HepG2 (cell line): ENCODE measurements around the gene TTC31. TPM values are rescaled to one million over a fixed set of nuclear protein-coding genes. Genes with fewer than 3 reads are reported as not detected.

Experiments used
- CEBPB ChIP-seq: IDR thresholded peaks from 2 replicates; pipeline ENCODE4 v1.6.1; 2011; ENCODE audit warnings: low read depth, low read length, improper control_type of control experiment, borderline replicate concordance
- FOXK1 ChIP-seq: sonication (generic); formaldehyde crosslinking; IDR thresholded peaks from 2 replicates; pipeline ENCODE4 v1.4.0; 2020; ENCODE audit warnings: low read depth, missing genetic modification reagents, borderline replicate concordance
- GTF2F1 ChIP-seq: fragments of 150-350 bp; IDR thresholded peaks from 2 replicates; pipeline ENCODE4 v1.6.1; 2014; ENCODE audit warnings: low read length
- JARID2 ChIP-seq: sonication (generic); formaldehyde crosslinking; IDR thresholded peaks from 2 replicates; pipeline ENCODE4 v1.8.1; 2023; ENCODE audit warnings: missing genetic modification reagents, inconsistent platforms; ENCODE audit not compliant: insufficient replicate concordance
- RBM22 ChIP-seq: fragments of 200-400 bp; formaldehyde crosslinking; optimal IDR thresholded peaks from 2 replicates; pipeline ENCODE3; 2017; ENCODE audit warnings: mild to moderate bottlenecking, low read length, moderate library complexity
- SCMH1 ChIP-seq: sonication (generic); formaldehyde crosslinking; IDR thresholded peaks from 2 replicates; pipeline ENCODE4 v1.9.0; 2021; ENCODE audit warnings: missing genetic modification reagents, mild to moderate bottlenecking, borderline replicate concordance
- SMAD3 ChIP-seq: sonication (generic); formaldehyde crosslinking; IDR thresholded peaks from 2 replicates; pipeline ENCODE4 v1.4.0; 2020; ENCODE audit warnings: missing genetic modification reagents
- SYNCRIP ChIP-seq: fragments of 200-400 bp; formaldehyde crosslinking; IDR thresholded peaks from 2 replicates; pipeline ENCODE4 v1.6.1; 2018; ENCODE audit warnings: mild to moderate bottlenecking, low read depth, low read length; ENCODE audit not compliant: insufficient read depth
- ZNF253 ChIP-seq: sonication (generic); formaldehyde crosslinking; IDR thresholded peaks from 2 replicates; pipeline ENCODE4 v1.8.0; 2022; ENCODE audit warnings: mild to moderate bottlenecking, missing genetic modification reagents, borderline replicate concordance
- ZNF274 ChIP-seq: sonication (generic); formaldehyde crosslinking; IDR thresholded peaks from 2 replicates; pipeline ENCODE4 v1.5.1; 2020; ENCODE audit warnings: mild to moderate bottlenecking, missing genetic modification reagents
- ZNF33B ChIP-seq: sonication (generic); formaldehyde crosslinking; IDR thresholded peaks from 2 replicates; pipeline ENCODE4 v1.5.1; 2020; ENCODE audit warnings: mild to moderate bottlenecking, missing genetic modification reagents
- ZNF431 ChIP-seq: sonication (generic); formaldehyde crosslinking; IDR thresholded peaks from 2 replicates; pipeline ENCODE4 v1.9.0; 2022; ENCODE audit warnings: missing genetic modification reagents, low read depth, mild to moderate bottlenecking, borderline replicate concordance
- ZNF460 ChIP-seq: sonication (generic); formaldehyde crosslinking; IDR thresholded peaks from 2 replicates; pipeline ENCODE4 v1.5.1; 2020; ENCODE audit warnings: missing genetic modification reagents, mild to moderate bottlenecking, borderline replicate concordance
- ZNF468 ChIP-seq: sonication (generic); formaldehyde crosslinking; IDR thresholded peaks from 2 replicates; pipeline ENCODE4 v1.8.0; 2022; ENCODE audit warnings: mild to moderate bottlenecking, moderate library complexity, missing genetic modification reagents
- ZNF552 ChIP-seq: sonication (generic); formaldehyde crosslinking; IDR thresholded peaks from 2 replicates; pipeline ENCODE4 v1.9.0; 2022; ENCODE audit warnings: missing genetic modification reagents, mild to moderate bottlenecking, borderline replicate concordance
- ZNF75D ChIP-seq: sonication (generic); formaldehyde crosslinking; IDR thresholded peaks from 2 replicates; pipeline ENCODE4 v1.8.1; 2023; ENCODE audit warnings: missing genetic modification reagents, mild to moderate bottlenecking, borderline replicate concordance
- polyA plus RNA-seq, 8 experiments: library from polyadenylated mRNA; depleted of rRNA in 3 of 8; stranded (reverse) in 7 of 8; unstranded in 1 of 8; fragments of >200 nt; fragmentation: Illumina TruSeq in 4 of 8; extraction: Trizol in 4 of 8; gene quantifications; 2 replicates each; pipeline versions ENCODE4 v1.2.1 to v1.2.3, GENCODE V29; 2011 to 2016; ENCODE audit warnings: low read depth in 4 of 8, missing spikeins in 1 of 8, mixed read lengths in 1 of 8; ENCODE audit not compliant: insufficient read depth in 1 of 8
- total RNA-seq, 5 experiments: library from RNA; depleted of rRNA; stranded (reverse); fragments of >200 nt; fragmentation: Illumina TruSeq; extraction: Trizol; gene quantifications; 2 replicates each; pipeline ENCODE4 v1.2.3, GENCODE V29; 2016; ENCODE audit warnings: low read depth in 1 of 5
- TF ChIP-seq, protein P1 (sequence below): sonication (generic); formaldehyde crosslinking; IDR thresholded peaks from 2 replicates; pipeline ENCODE4 v1.8.0; 2022; ENCODE audit warnings: missing genetic modification reagents, mild to moderate bottlenecking, moderate library complexity, borderline replicate concordance
- TF ChIP-seq, protein P2 (sequence below): sonication (generic); formaldehyde crosslinking; IDR thresholded peaks from 2 replicates; pipeline ENCODE4 v1.8.1; 2023; ENCODE audit warnings: mild to moderate bottlenecking, inconsistent platforms, moderate library complexity, missing genetic modification reagents, borderline replicate concordance
- TF ChIP-seq, protein P3 (sequence below): sonication (generic); formaldehyde crosslinking; IDR thresholded peaks from 2 replicates; pipeline ENCODE4 v1.8.1; 2023; ENCODE audit warnings: mild to moderate bottlenecking, missing genetic modification reagents
- TF ChIP-seq, protein P4 (sequence below): sonication (generic); formaldehyde crosslinking; IDR thresholded peaks from 2 replicates; pipeline ENCODE4 v1.4.0; 2020; ENCODE audit warnings: mild to moderate bottlenecking, missing genetic modification reagents
- TF ChIP-seq, protein P5 (sequence below): sonication (generic); formaldehyde crosslinking; IDR thresholded peaks from 2 replicates; pipeline ENCODE4 v1.5.0; 2020; ENCODE audit warnings: mild to moderate bottlenecking, missing genetic modification reagents

TTC31 gene
- total and polyA plus RNA-seq, 2 of the 13 experiments (the other 11 are each of a cell fraction or from before 2014, with no cell fraction given): 28.3 to 39.5 TPM

DNA sequence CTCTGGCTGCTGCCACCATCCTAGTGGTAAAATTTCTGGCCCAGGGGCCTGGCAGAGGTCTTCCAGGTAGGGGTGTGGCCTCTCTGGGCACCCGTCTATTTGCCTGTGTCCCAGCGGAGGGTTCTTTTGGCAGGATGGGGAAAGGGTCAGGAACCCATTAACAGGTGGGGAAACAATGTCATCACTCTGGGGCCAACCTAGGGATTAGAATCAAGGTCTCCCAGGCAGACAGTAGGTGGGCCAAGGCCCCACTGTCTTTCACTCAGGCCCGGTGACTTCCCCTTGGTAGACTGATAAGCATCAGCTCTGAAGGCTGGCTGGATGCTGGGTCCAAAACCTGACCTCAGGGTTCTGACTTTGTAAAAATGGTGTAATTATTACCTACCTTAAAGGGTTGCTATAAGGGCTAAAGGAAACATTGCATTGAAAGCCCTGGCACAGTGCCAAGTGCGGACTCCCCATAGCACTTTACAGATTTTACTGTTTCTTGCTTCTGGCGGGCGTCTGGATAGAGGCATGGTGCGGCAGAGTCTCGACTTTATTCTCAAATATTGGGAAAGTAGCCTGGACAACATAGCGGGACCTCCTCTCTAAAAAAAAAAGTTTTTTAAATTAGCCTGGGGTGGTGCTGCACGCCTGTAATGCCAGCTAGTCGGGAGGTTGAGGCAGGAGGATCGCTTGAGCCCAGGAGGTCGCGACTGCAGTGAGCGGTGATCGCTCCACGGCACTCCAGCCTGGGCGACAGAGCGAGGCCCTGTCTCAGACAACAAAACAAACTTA, 14.3 kb downstream of the TTC31 start (continued):
- TF ChIP-seq, protein P1, sequence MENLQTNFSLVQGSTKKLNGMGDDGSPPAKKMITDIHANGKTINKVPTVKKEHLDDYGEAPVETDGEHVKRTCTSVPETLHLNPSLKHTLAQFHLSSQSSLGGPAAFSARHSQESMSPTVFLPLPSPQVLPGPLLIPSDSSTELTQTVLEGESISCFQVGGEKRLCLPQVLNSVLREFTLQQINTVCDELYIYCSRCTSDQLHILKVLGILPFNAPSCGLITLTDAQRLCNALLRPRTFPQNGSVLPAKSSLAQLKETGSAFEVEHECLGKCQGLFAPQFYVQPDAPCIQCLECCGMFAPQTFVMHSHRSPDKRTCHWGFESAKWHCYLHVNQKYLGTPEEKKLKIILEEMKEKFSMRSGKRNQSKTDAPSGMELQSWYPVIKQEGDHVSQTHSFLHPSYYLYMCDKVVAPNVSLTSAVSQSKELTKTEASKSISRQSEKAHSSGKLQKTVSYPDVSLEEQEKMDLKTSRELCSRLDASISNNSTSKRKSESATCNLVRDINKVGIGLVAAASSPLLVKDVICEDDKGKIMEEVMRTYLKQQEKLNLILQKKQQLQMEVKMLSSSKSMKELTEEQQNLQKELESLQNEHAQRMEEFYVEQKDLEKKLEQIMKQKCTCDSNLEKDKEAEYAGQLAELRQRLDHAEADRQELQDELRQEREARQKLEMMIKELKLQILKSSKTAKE (CRISPR knock-in tag): peak; percentile 68; the same call in 1 of the 2 replicates
- no peak for TF ChIP-seq ZNF460 (CRISPR knock-in tag)
- peak; percentile 6; the same call in 1 of the 2 replicates for TF ChIP-seq CEBPB
- TF ChIP-seq, protein P2, sequence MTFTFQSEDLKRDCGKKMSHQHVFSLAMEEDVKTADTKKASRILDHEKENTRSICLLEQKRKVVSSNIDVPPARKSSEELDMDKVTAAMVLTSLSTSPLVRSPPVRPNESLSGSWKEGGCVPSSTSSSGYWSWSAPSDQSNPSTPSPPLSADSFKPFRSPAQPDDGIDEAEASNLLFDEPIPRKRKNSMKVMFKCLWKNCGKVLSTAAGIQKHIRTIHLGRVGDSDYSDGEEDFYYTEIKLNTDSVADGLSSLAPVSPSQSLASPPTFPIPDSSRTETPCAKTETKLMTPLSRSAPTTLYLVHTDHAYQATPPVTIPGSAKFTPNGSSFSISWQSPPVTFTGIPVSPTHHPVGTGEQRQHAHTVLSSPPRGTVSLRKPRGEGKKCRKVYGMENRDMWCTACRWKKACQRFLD (CRISPR knock-in tag): no peak
- peak; percentile 94; the same call in 1 of the 2 replicates for TF ChIP-seq GTF2F1
- TF ChIP-seq, protein P3, sequence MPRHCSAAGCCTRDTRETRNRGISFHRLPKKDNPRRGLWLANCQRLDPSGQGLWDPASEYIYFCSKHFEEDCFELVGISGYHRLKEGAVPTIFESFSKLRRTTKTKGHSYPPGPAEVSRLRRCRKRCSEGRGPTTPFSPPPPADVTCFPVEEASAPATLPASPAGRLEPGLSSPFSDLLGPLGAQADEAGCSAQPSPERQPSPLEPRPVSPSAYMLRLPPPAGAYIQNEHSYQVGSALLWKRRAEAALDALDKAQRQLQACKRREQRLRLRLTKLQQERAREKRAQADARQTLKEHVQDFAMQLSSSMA (CRISPR knock-in tag): no peak
- TF ChIP-seq SMAD3 (CRISPR knock-in tag): no peak
- TF ChIP-seq ZNF75D (CRISPR knock-in tag): no peak
- TF ChIP-seq, protein P4, sequence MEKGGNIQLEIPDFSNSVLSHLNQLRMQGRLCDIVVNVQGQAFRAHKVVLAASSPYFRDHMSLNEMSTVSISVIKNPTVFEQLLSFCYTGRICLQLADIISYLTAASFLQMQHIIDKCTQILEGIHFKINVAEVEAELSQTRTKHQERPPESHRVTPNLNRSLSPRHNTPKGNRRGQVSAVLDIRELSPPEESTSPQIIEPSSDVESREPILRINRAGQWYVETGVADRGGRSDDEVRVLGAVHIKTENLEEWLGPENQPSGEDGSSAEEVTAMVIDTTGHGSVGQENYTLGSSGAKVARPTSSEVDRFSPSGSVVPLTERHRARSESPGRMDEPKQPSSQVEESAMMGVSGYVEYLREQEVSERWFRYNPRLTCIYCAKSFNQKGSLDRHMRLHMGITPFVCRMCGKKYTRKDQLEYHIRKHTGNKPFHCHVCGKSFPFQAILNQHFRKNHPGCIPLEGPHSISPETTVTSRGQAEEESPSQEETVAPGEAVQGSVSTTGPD (CRISPR knock-in tag): no peak; the same call in 1 of the 2 replicates
- TF ChIP-seq ZNF468 (CRISPR knock-in tag): 0 out of 2 replicates have a peak, but pooled peaks have one; percentile 39
- TF ChIP-seq SYNCRIP: no peak
- TF ChIP-seq JARID2 (CRISPR knock-in tag): no peak
- no peak for TF ChIP-seq ZNF552 (CRISPR knock-in tag)
- no peak for TF ChIP-seq ZNF274
- TF ChIP-seq, protein P5, sequence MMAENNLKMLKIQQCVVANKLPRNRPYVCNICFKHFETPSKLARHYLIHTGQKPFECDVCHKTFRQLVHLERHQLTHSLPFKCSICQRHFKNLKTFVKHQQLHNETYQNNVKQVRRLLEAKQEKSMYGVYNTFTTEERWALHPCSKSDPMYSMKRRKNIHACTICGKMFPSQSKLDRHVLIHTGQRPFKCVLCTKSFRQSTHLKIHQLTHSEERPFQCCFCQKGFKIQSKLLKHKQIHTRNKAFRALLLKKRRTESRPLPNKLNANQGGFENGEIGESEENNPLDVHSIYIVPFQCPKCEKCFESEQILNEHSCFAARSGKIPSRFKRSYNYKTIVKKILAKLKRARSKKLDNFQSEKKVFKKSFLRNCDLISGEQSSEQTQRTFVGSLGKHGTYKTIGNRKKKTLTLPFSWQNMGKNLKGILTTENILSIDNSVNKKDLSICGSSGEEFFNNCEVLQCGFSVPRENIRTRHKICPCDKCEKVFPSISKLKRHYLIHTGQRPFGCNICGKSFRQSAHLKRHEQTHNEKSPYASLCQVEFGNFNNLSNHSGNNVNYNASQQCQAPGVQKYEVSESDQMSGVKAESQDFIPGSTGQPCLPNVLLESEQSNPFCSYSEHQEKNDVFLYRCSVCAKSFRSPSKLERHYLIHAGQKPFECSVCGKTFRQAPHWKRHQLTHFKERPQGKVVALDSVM (CRISPR knock-in tag): peak; percentile 67; the same call in 1 of the 2 replicates
- TF ChIP-seq FOXK1: peak; percentile 25; the same call in 1 of the 2 replicates
- no peak for TF ChIP-seq ZNF431 (CRISPR knock-in tag)
- TF ChIP-seq RBM22: no peak
- no peak for TF ChIP-seq SCMH1 (CRISPR knock-in tag)
- no peak for TF ChIP-seq ZNF33B (CRISPR knock-in tag)
- TF ChIP-seq ZNF253 (CRISPR knock-in tag): 0 out of 2 replicates have a peak, but pooled peaks have one; percentile 67
